Right cardiac atrium (tissue), 5 donors: ENCODE results near the gene OR6A2. TPM values are rescaled to one million over a fixed set of nuclear protein-coding genes. Genes with fewer than 3 reads are reported as not detected.
A peak's percentile ranks its signal among the peaks of the same experiment; 100 is the strongest.

Source experiments
- ATAC-seq, 2 donors: fragments of 200-7000 bp; cut with Tn5 transposase; one replicate each; pipeline versions ENCODE4 v1.8.0 to v1.9.1; 2020; ENCODE audit warnings: moderate library complexity in 2 of 2, mild to moderate bottlenecking in 1 of 2
- DNase-seq, 3 donors: peaks; one replicate each; pipeline ENCODE4 v3.0.0-alpha.2; 2020
- H3K27ac ChIP-seq: one replicate; pipeline ENCODE4 v1.5.1; 2013; ENCODE audit warnings: mild to moderate bottlenecking, low read length, control low read depth, moderate library complexity
- H3K27me3 ChIP-seq: one replicate; pipeline ENCODE4 v1.6.1; 2013; ENCODE audit not compliant: control insufficient read depth, insufficient read depth
- H3K4me1 ChIP-seq: one replicate; pipeline ENCODE4 v1.6.1; 2013; ENCODE audit warnings: low read length; ENCODE audit not compliant: control insufficient read depth, insufficient read depth
- H3K4me3 ChIP-seq: one replicate; pipeline ENCODE4 v1.5.1; 2013; ENCODE audit warnings: low read length, control low read depth
- H3K9me3 ChIP-seq: one replicate; pipeline ENCODE4 v1.6.1; 2013; ENCODE audit warnings: low read length; ENCODE audit not compliant: control insufficient read depth
- WGBS: extraction: QIAGEN DNeasy Blood & Tissue Kit; methylation state at CpG from one replicate; pipeline ENCODE4 v1.1.7; 2013; 5-methylcytosine and 5-hydroxymethylcytosine counted together
- intact Hi-C, 4 donors: fragments of 100-400 bp; cut with DNase I; formaldehyde crosslinking; loops; one replicate each; pipeline versions ENCODE4 v1.11.0 to v1.14.0; 2022 to 2023
- long read RNA-seq, 4 donors: library from polyadenylated mRNA; unstranded; transcript quantifications; one replicate each; pipeline ENCODE4 v2.0.0, GENCODE V29; 2020 to 2021
- polyA plus RNA-seq: library from polyadenylated mRNA; stranded (reverse); fragments of 200-250 nt; gene quantifications from one replicate; pipeline ENCODE4 v1.2.3, GENCODE V29; 2013
- total RNA-seq, 4 donors: library from RNA; stranded (reverse); fragmentation: NEBNext Ultra II Directional; extraction: Animal tissue kit (Norgen Biotek cat#: 25700); gene quantifications; one replicate each; pipeline ENCODE4 v1.2.1, GENCODE V29; 2021
- donor health status: healthy with polysubstance abuse.
- donor health status: DM: no; HTN: yes; CAD: no.
- donor health status: DM: no; HTN: no; CAD: no.
- donor health status: DM: no; HTN: yes; CAD: no; lungs with severe emphysema.
- donor health status: DM: yes; HTN: yes; CAD: no.

OR6A2 gene
- under 1 TPM in 2 of 4 donors, not detected in 2; 0.06 to 0.08 TPM for total RNA-seq
- not detected for polyA plus RNA-seq
- long read RNA-seq, donor 1: 0 reads
- long read RNA-seq, donor 2: 0 reads
- long read RNA-seq, donor 3: 0 reads
- long read RNA-seq, donor 4: 0 reads

- no peaks in the 10 kb centered on the region for H3K4me1 ChIP-seq
- 78% methylated on average over 1 of the region's 1 CpG for WGBS
- no peak for DNase-seq
- no peak within 1 kb of the TSS for H3K27ac ChIP-seq
- H3K4me3 ChIP-seq: no peak within 1 kb of the TSS
- H3K27me3 ChIP-seq: no peaks in the 10 kb centered on the region
- no peaks in the 10 kb centered on the region for H3K9me3 ChIP-seq
- no peak for ATAC-seq
- intact Hi-C loops: no loop called here
Measured at GRCh38 chr11:6799402-6799801, at the start of gene OR6A2. TSS of gene OR6A2 (minus strand) at chr11:6799689. CDS start at chr11:6795708, 3,981 bp downstream.

- no peak for DNase-seq
- Histone ChIP-seq H3K4me1 (no peaks in the 10 kb centered on the region), H3K27ac (no peak within 1 kb of the TSS), H3K4me3 (no peak within 1 kb of the TSS), H3K27me3 (no peaks in the 10 kb centered on the region), H3K9me3 (no peaks in the 10 kb centered on the region)
- intact Hi-C loops: no loop called here
- no peak for ATAC-seq
- 73% methylated on average over 3 of the region's 3 CpGs for WGBS
Measured at GRCh38 chr11:6845383-6845782, 45.9 kb upstream of the OR6A2 start, which contains the start of gene OR10A5. TSS of gene OR10A5 (plus strand) at chr11:6845683. CDS start at chr11:6845683, 0 bp downstream.

- ATAC-seq (no peak), DNase-seq (no peak)
- WGBS: 88% methylated on average over 5 of the region's 5 CpGs
- Histone ChIP-seq H3K27ac (no peak overlapping the region), H3K4me1 (no peaks in the 10 kb centered on the region), H3K27me3 (no peaks in the 10 kb centered on the region), H3K4me3 (no peak overlapping the region), H3K9me3 (no peaks in the 10 kb centered on the region)
- intact Hi-C loops: no loop called here
Measured at GRCh38 chr11:6844356-6844755, 44.9 kb upstream of the OR6A2 start.

- no peaks in the 10 kb centered on the region for H3K27me3 ChIP-seq
- H3K4me3 ChIP-seq: no peak overlapping the region
- intact Hi-C loops: no loop called here
- no peaks in the 10 kb centered on the region for H3K4me1 ChIP-seq
- DNase-seq: no peak
- WGBS: 66% methylated on average over 2 of the region's 2 CpGs
- H3K27ac ChIP-seq: no peak overlapping the region
- no peak for ATAC-seq
- H3K9me3 ChIP-seq: no peaks in the 10 kb centered on the region
Measured at GRCh38 chr11:6843670-6844069, 44.2 kb upstream of the OR6A2 start.

GRCh38 chr11:6841694-6842093, 42.2 kb upstream of the OR6A2 start:
- Histone ChIP-seq H3K27ac (no peak overlapping the region), H3K4me3 (no peak overlapping the region), H3K9me3 (no peaks in the 10 kb centered on the region), H3K27me3 (no peaks in the 10 kb centered on the region), H3K4me1 (no peaks in the 10 kb centered on the region)
- no peak for ATAC-seq
- intact Hi-C loops: no loop called here
- DNase-seq: no peak

- no peak overlapping the region for H3K4me3 ChIP-seq
- no peak for ATAC-seq
- WGBS: 64% methylated on average over 1 of the region's 1 CpG
- no peaks in the 10 kb centered on the region for H3K27me3 ChIP-seq
- no peaks in the 10 kb centered on the region for H3K9me3 ChIP-seq
- H3K27ac ChIP-seq: no peak overlapping the region
- no peaks in the 10 kb centered on the region for H3K4me1 ChIP-seq
- no peak for DNase-seq
- intact Hi-C loops: no loop called here
Measured at GRCh38 chr11:6834021-6834420, 34.5 kb upstream of the OR6A2 start.

GRCh38 chr11:6833356-6833755, 33.9 kb upstream of the OR6A2 start:
- intact Hi-C loops: no loop called here
- H3K9me3 ChIP-seq: no peaks in the 10 kb centered on the region

GRCh38 chr11:6828103-6828502, 28.6 kb upstream of the OR6A2 start:
- DNase-seq (no peak), ATAC-seq (no peak)
- H3K4me1 ChIP-seq: no peaks in the 10 kb centered on the region
- no peaks in the 10 kb centered on the region for H3K9me3 ChIP-seq
- no peak overlapping the region for H3K4me3 ChIP-seq
- 85% methylated on average over 1 of the region's 1 CpG for WGBS
- H3K27me3 ChIP-seq: no peaks in the 10 kb centered on the region
- intact Hi-C loops: no loop called here
- no peak overlapping the region for H3K27ac ChIP-seq

More at GRCh38 chr11:6833356-6833755, 33.9 kb upstream of the OR6A2 start:
- no peaks in the 10 kb centered on the region for H3K4me1 ChIP-seq
- H3K4me3 ChIP-seq: no peak overlapping the region
- H3K27me3 ChIP-seq: no peaks in the 10 kb centered on the region
- WGBS: 77% methylated on average over 6 of the region's 6 CpGs
- no peak overlapping the region for H3K27ac ChIP-seq
- DNase-seq: no peak
- no peak for ATAC-seq

- Histone ChIP-seq H3K27ac (no peak overlapping the region), H3K4me3 (no peak overlapping the region), H3K4me1 (no peaks in the 10 kb centered on the region), H3K9me3 (no peaks in the 10 kb centered on the region), H3K27me3 (no peaks in the 10 kb centered on the region)
- intact Hi-C loops: no loop called here
- DNase-seq (no peak), ATAC-seq (peak in 1 of 2 donors; percentile 72)
- WGBS: 61% methylated on average over 7 of the region's 7 CpGs
Measured at GRCh38 chr11:6825231-6825744, 25.8 kb upstream of the OR6A2 start.

- ATAC-seq (no peak), DNase-seq (peak in 1 of 3 donors; percentile 21)
- H3K27me3 ChIP-seq: no peaks in the 10 kb centered on the region
- intact Hi-C loops: no loop called here
- no peaks in the 10 kb centered on the region for H3K9me3 ChIP-seq
- no peak overlapping the region for H3K4me3 ChIP-seq
- H3K4me1 ChIP-seq: no peaks in the 10 kb centered on the region
- WGBS: 62% methylated on average over 5 of the region's 5 CpGs
- H3K27ac ChIP-seq: no peak overlapping the region
Measured at GRCh38 chr11:6824136-6824823, 24.8 kb upstream of the OR6A2 start.

- DNase-seq (no peak), ATAC-seq (no peak)
- whole genome bisulfite sequencing: 89% methylated on average over 5 of the region's 5 CpGs
- Histone ChIP-seq H3K4me1 (no peaks in the 10 kb centered on the region), H3K4me3 (no peak overlapping the region), H3K9me3 (no peaks in the 10 kb centered on the region), H3K27ac (no peak overlapping the region), H3K27me3 (no peaks in the 10 kb centered on the region)
- intact Hi-C loops: no loop called here
Measured at GRCh38 chr11:6818967-6819366, 19.5 kb upstream of the OR6A2 start.
